ENCODE results near the gene CALY.

GRCh38 chr10:133354672-133355240 is 18.1 kb upstream of the CALY start:
- TF ChIP-seq CTCF (IDR thresholded peaks at IDR 0.05) (no peak), POLR2A (IDR thresholded peaks at IDR 0.05) (no peak)
